ENCODE results near the gene RASL12.

Gene RASL12

DNA sequence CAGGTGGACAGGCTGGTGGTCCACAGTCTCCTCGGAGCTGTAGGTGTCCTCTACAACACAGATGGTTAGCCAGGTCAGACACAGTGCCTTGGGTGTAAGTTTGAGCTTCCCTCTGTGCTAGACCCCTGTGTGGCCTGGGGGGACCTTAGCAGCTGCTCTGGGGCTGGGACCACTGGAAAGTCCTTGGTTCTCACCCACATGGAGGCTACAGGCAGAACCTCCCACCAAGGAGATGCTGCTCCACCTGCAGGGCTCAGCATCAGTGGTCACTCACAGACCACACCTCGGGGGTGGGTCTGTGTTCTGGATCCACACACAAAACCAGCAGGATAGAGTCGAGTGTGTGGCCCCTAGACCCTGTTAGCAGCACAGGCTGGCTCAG is 8.4 kb downstream of the RASL12 start:
- Histone ChIP-seq H3K4me3 (ENCODE audit: low read length) (no peak overlapping the region), H3K36me3 (ENCODE audit: control insufficient read depth, insufficient read depth, low read length, severe bottlenecking) (no peaks in the 10 kb centered on the region), H3K4me1 (ENCODE audit: control insufficient read depth, insufficient read depth, low read length) (peaks cover 24% of the 10 kb centered on the region), H3K9me3 (ENCODE audit: control insufficient read depth, low read length) (peaks cover 4% of the 10 kb centered on the region), H3K27me3 (replicated peaks; ENCODE audit: control insufficient read depth, insufficient read depth, low read length) (peaks cover 26% of the 10 kb centered on the region), H3K9ac (ENCODE audit: low read length) (no peak overlapping the region)
- no peak for DNase-seq (ENCODE audit: low read depth)

GRCh38 chr15:65058394-65059368 is 9.1 kb downstream of the RASL12 start:
- no peak for DNase-seq (ENCODE audit: low read depth)
- H3K9ac ChIP-seq (ENCODE audit: low read length) = no peak overlapping the region
- peaks cover 21% of the 10 kb centered on the region for H3K27me3 ChIP-seq (replicated peaks; ENCODE audit: control insufficient read depth, insufficient read depth, low read length)
- H3K9me3 ChIP-seq (ENCODE audit: control insufficient read depth, low read length) = peaks cover 4% of the 10 kb centered on the region
- H3K4me1 ChIP-seq (ENCODE audit: control insufficient read depth, insufficient read depth, low read length) = peaks cover 24% of the 10 kb centered on the region
- H3K36me3 ChIP-seq (ENCODE audit: control insufficient read depth, insufficient read depth, low read length, severe bottlenecking) = no peaks in the 10 kb centered on the region
- H3K4me3 ChIP-seq (ENCODE audit: low read length) = no peak overlapping the region

GRCh38 chr15:65057549-65057940 is 10.2 kb downstream of the RASL12 start:
- Histone ChIP-seq H3K36me3 (ENCODE audit: control insufficient read depth, insufficient read depth, low read length, severe bottlenecking) (no peaks in the 10 kb centered on the region), H3K27me3 (replicated peaks; ENCODE audit: control insufficient read depth, insufficient read depth, low read length) (peaks cover 12% of the 10 kb centered on the region), H3K9ac (ENCODE audit: low read length) (no peak overlapping the region), H3K4me1 (ENCODE audit: control insufficient read depth, insufficient read depth, low read length) (peaks cover 20% of the 10 kb centered on the region), H3K4me3 (ENCODE audit: low read length) (no peak overlapping the region), H3K9me3 (ENCODE audit: control insufficient read depth, low read length) (peaks cover 4% of the 10 kb centered on the region)
- no peak for DNase-seq (ENCODE audit: low read depth)

GRCh38 chr15:65056868-65057548 is 10.8 kb downstream of the RASL12 start:
- H3K36me3 ChIP-seq (ENCODE audit: control insufficient read depth, insufficient read depth, low read length, severe bottlenecking) = no peaks in the 10 kb centered on the region
- peaks cover 20% of the 10 kb centered on the region for H3K4me1 ChIP-seq (ENCODE audit: control insufficient read depth, insufficient read depth, low read length)
- no peak overlapping the region for H3K9ac ChIP-seq (ENCODE audit: low read length)
- peaks cover 4% of the 10 kb centered on the region for H3K9me3 ChIP-seq (ENCODE audit: control insufficient read depth, low read length)
- H3K27me3 ChIP-seq (replicated peaks; ENCODE audit: control insufficient read depth, insufficient read depth, low read length) = peaks cover 12% of the 10 kb centered on the region
- DNase-seq (ENCODE audit: low read depth) = no peak
- H3K4me3 ChIP-seq (ENCODE audit: low read length) = no peak overlapping the region

GRCh38 chr15:65056106-65056505 is 11.7 kb downstream of the RASL12 start:
- Histone ChIP-seq H3K27me3 (replicated peaks; ENCODE audit: control insufficient read depth, insufficient read depth, low read length) (peaks cover 12% of the 10 kb centered on the region), H3K9me3 (ENCODE audit: control insufficient read depth, low read length) (peaks cover 4% of the 10 kb centered on the region), H3K36me3 (ENCODE audit: control insufficient read depth, insufficient read depth, low read length, severe bottlenecking) (no peaks in the 10 kb centered on the region)

GRCh38 chr15:65055201-65055870 is 12.5 kb downstream of the RASL12 start:
- Histone ChIP-seq H3K4me3 (ENCODE audit: low read length) (no peak overlapping the region), H3K27me3 (replicated peaks; ENCODE audit: control insufficient read depth, insufficient read depth, low read length) (peaks cover 12% of the 10 kb centered on the region), H3K4me1 (ENCODE audit: control insufficient read depth, insufficient read depth, low read length) (peaks cover 11% of the 10 kb centered on the region), H3K9ac (ENCODE audit: low read length) (no peak overlapping the region), H3K9me3 (ENCODE audit: control insufficient read depth, low read length) (peaks cover 1% of the 10 kb centered on the region), H3K36me3 (ENCODE audit: control insufficient read depth, insufficient read depth, low read length, severe bottlenecking) (no peaks in the 10 kb centered on the region)
- no peak for DNase-seq (ENCODE audit: low read depth)

More at GRCh38 chr15:65056106-65056505, 11.7 kb downstream of the RASL12 start:
- Histone ChIP-seq H3K4me3 (ENCODE audit: low read length) (no peak overlapping the region), H3K4me1 (ENCODE audit: control insufficient read depth, insufficient read depth, low read length) (peaks cover 19% of the 10 kb centered on the region), H3K9ac (ENCODE audit: low read length) (no peak overlapping the region)
- no peak for DNase-seq (ENCODE audit: low read depth)

DNA sequence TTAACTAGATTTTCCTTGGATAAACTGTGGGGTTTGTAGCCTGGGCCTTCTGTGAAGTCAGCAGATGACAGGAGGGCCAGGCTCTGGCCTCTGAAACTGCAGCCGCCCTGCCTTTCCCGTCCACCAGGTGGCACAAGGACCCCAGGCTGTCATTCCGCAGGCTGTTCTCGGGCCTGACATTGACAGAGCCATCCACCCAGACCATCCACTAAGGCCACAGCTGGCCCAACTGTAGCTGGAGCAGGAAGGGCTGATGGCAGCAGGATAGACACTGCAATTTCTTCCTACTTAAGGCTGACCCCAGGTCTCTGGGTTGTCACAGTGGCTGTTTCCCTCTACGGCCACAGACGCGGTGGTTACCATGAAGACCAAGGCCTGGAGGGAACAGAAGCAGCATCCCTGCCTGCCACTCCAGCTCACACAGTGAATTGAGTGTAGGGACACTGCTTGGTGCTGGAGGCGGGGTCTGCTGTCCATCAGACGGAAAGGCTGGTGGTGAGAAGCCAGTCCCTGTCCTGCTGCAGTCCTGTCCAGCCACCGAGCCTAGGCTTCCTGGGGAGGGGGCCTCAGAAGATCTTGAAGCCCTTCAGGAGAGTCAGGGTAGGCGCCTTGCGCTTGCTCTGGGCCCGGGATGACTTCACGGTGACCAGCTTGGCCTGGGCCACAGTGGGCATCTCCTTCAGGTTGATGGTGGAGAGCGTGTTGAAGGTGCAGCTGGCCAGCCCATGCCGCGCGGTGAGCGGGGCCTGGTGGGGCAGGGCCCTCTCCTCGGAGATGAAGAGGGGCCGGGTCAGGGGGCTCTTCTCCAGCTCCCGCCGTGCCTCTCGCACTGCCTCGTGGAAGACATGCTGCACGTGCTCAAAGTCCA is 13.2 kb downstream of the RASL12 start:
- Histone ChIP-seq H3K36me3 (ENCODE audit: control insufficient read depth, insufficient read depth, low read length, severe bottlenecking) (no peaks in the 10 kb centered on the region), H3K4me1 (ENCODE audit: control insufficient read depth, insufficient read depth, low read length) (peaks cover 12% of the 10 kb centered on the region), H3K9ac (ENCODE audit: low read length) (no peak overlapping the region), H3K27me3 (replicated peaks; ENCODE audit: control insufficient read depth, insufficient read depth, low read length) (peaks cover 12% of the 10 kb centered on the region), H3K9me3 (ENCODE audit: control insufficient read depth, low read length) (no peaks in the 10 kb centered on the region), H3K4me3 (ENCODE audit: low read length) (no peak overlapping the region)
- peak; percentile 84 for DNase-seq (ENCODE audit: low read depth)

DNA sequence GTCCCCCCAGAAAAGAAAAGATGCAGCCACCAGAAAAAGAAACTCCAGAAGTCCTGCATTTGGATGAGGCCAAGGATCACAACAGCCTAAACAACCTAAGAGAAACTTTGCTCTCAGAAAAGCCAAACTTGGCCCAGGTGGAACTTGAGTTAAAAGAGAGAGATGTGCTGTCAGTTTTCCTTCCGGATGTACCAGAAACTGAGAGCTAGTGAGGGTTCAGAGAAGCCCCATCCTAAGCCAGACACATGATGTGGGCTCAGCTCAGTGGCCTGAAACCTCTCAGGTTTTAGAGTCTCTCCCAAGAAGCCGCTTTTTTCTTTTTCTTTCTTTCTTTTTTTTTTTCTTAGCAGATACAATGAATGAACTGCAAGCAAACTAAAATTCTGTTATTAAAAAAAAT is 14.8 kb downstream of the RASL12 start:
- no peak overlapping the region for H3K4me3 ChIP-seq (ENCODE audit: low read length)
- no peaks in the 10 kb centered on the region for H3K36me3 ChIP-seq (ENCODE audit: control insufficient read depth, insufficient read depth, low read length, severe bottlenecking)
- DNase-seq (ENCODE audit: low read depth) = no peak
- peaks cover 6% of the 10 kb centered on the region for H3K27me3 ChIP-seq (replicated peaks; ENCODE audit: control insufficient read depth, insufficient read depth, low read length)
- H3K9ac ChIP-seq (ENCODE audit: low read length) = no peak overlapping the region
- H3K4me1 ChIP-seq (ENCODE audit: control insufficient read depth, insufficient read depth, low read length) = peaks cover 16% of the 10 kb centered on the region
- H3K9me3 ChIP-seq (ENCODE audit: control insufficient read depth, low read length) = no peaks in the 10 kb centered on the region

GRCh38 chr15:65051266-65051665 is 16.5 kb downstream of the RASL12 start:
- no peak for DNase-seq (ENCODE audit: low read depth)
- Histone ChIP-seq H3K4me3 (ENCODE audit: low read length) (no peak overlapping the region), H3K36me3 (ENCODE audit: control insufficient read depth, insufficient read depth, low read length, severe bottlenecking) (no peaks in the 10 kb centered on the region)

DNA sequence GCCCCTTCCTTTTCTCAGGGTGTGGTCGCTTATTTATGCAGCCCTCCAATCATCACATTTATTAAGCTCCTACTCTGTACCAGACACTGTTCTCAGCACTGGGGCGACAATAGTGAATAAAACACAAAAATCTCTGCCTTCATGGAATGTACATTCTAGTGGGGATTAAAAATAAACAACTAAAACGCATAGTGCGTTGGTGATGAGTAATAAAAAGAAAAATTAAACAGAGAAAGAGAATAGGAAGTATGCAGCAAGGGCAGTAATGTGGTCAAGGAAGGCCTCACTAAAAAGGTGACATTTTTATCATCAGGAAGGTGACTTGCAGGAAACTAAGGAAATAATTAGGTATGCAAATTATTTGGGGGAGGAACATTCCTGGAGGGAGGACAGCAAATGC is 17.5 kb downstream of the RASL12 start:
- DNase-seq (ENCODE audit: low read depth) = no peak
- Histone ChIP-seq H3K9me3 (ENCODE audit: control insufficient read depth, low read length) (no peaks in the 10 kb centered on the region), H3K36me3 (ENCODE audit: control insufficient read depth, insufficient read depth, low read length, severe bottlenecking) (no peaks in the 10 kb centered on the region), H3K27me3 (replicated peaks; ENCODE audit: control insufficient read depth, insufficient read depth, low read length) (no peaks in the 10 kb centered on the region), H3K4me1 (ENCODE audit: control insufficient read depth, insufficient read depth, low read length) (peaks cover 12% of the 10 kb centered on the region), H3K9ac (ENCODE audit: low read length) (no peak overlapping the region), H3K4me3 (ENCODE audit: low read length) (no peak overlapping the region)

More at GRCh38 chr15:65051266-65051665, 16.5 kb downstream of the RASL12 start:
- Histone ChIP-seq H3K27me3 (replicated peaks; ENCODE audit: control insufficient read depth, insufficient read depth, low read length) (peaks cover 4% of the 10 kb centered on the region), H3K9ac (ENCODE audit: low read length) (no peak overlapping the region), H3K9me3 (ENCODE audit: control insufficient read depth, low read length) (no peaks in the 10 kb centered on the region), H3K4me1 (ENCODE audit: control insufficient read depth, insufficient read depth, low read length) (peaks cover 16% of the 10 kb centered on the region)

Data from adipocyte (in vitro differentiated cells).